Hepatocyte (in vitro differentiated cells): Measurements from ENCODE around the gene AAGAB. TPM values are rescaled to one million over a fixed set of nuclear protein-coding genes. Genes with fewer than 3 reads are reported as not detected.

Source experiments
- DNase-seq: peaks from one replicate; pipeline ENCODE4 v3.0.0-alpha.2; 2016; ENCODE audit warnings: low spot score
- H2AFZ ChIP-seq: fragments of 200-600 bp; sonication (generic); 2 replicates; pipeline ENCODE4 v1.6.0; 2016; ENCODE audit warnings: antibody characterized with exemption, mild to moderate bottlenecking
- H3K27ac ChIP-seq: fragments of 200-600 bp; sonication (generic); 2 replicates; pipeline ENCODE4 v1.5.1; 2016; ENCODE audit warnings: mild to moderate bottlenecking
- H3K27me3 ChIP-seq: fragments of 200-600 bp; sonication (generic); 2 replicates; pipeline ENCODE4 v1.6.1; 2016
- H3K36me3 ChIP-seq: fragments of 200-600 bp; sonication (generic); replicated peaks from 2 replicates; pipeline ENCODE4 v1.5.1; 2016; ENCODE audit warnings: low read depth; ENCODE audit not compliant: insufficient read depth
- H3K4me1 ChIP-seq: fragments of 200-600 bp; sonication (generic); 2 replicates; pipeline ENCODE4 v1.5.1; 2016; ENCODE audit warnings: mild to moderate bottlenecking, moderate library complexity; ENCODE audit not compliant: insufficient read depth
- H3K4me2 ChIP-seq: fragments of 200-600 bp; sonication (generic); 2 replicates; pipeline ENCODE4 v1.6.0; 2016
- H3K4me3 ChIP-seq: fragments of 200-600 bp; sonication (generic); 2 replicates; pipeline ENCODE4 v1.5.1; 2016; ENCODE audit warnings: mild to moderate bottlenecking
- H3K79me2 ChIP-seq: fragments of 200-600 bp; sonication (generic); 2 replicates; pipeline ENCODE4 v1.6.0; 2017; ENCODE audit warnings: mild to moderate bottlenecking
- H3K9me2 ChIP-seq: fragments of 200-600 bp; sonication (generic); replicated peaks from 2 replicates; pipeline ENCODE4 v1.6.0; 2017; ENCODE audit warnings: mild to moderate bottlenecking; ENCODE audit not compliant: insufficient read depth
- H3K9me3 ChIP-seq: fragments of 200-600 bp; sonication (generic); 2 replicates; pipeline ENCODE4 v1.5.1; 2016; ENCODE audit warnings: low read depth, mild to moderate bottlenecking
- H4K20me1 ChIP-seq: fragments of 200-600 bp; sonication (generic); 2 replicates; pipeline ENCODE4 v1.6.0; 2016; ENCODE audit warnings: mild to moderate bottlenecking; ENCODE audit not compliant: insufficient read depth, poor library complexity, severe bottlenecking
- EZH2 ChIP-seq: fragments of 200-600 bp; sonication (generic); IDR thresholded peaks from 2 replicates; pipeline ENCODE4 v1.6.1; 2016; ENCODE audit warnings: antibody characterized with exemption, mild to moderate bottlenecking, borderline replicate concordance
- EZH2phosphoT487 ChIP-seq: fragments of 200-600 bp; sonication (generic); IDR thresholded peaks from one replicate; pipeline ENCODE4 v1.6.1; 2018; ENCODE audit warnings: antibody characterized with exemption, mild to moderate bottlenecking, low read depth, moderate library complexity; ENCODE audit not compliant: unreplicated experiment, severe bottlenecking
- WGBS: methylation state at CpG from one replicate; pipeline ENCODE4 v1.1.6; 2016; ENCODE audit warnings: low lambda C conversion rate; ENCODE audit errors: missing lambda C conversion rate; 5-methylcytosine and 5-hydroxymethylcytosine counted together
- polyA plus RNA-seq: library from polyadenylated mRNA; unstranded; fragments of >200 nt; fragmentation: Nextera tagmentation; extraction: Ambion mirVana; gene quantifications from 2 replicates; pipeline ENCODE4 v1.2.1, GENCODE V29; 2016
- total RNA-seq: library from RNA; depleted of rRNA; stranded (reverse); fragments of >200 nt; gene quantifications from 2 replicates; pipeline ENCODE4 v1.2.3, GENCODE V29; 2014
- TF ChIP-seq, protein P1 (sequence below): fragments of 200-600 bp; sonication (generic); IDR thresholded peaks from 2 replicates; pipeline ENCODE4 v1.5.1; 2016; ENCODE audit warnings: antibody characterized with exemption, mild to moderate bottlenecking; ENCODE audit not compliant: poor library complexity

The AAGAB gene
- total and polyA plus RNA-seq, 2 experiments from 2014 or later: 30.8 to 36.2 TPM

DNA sequence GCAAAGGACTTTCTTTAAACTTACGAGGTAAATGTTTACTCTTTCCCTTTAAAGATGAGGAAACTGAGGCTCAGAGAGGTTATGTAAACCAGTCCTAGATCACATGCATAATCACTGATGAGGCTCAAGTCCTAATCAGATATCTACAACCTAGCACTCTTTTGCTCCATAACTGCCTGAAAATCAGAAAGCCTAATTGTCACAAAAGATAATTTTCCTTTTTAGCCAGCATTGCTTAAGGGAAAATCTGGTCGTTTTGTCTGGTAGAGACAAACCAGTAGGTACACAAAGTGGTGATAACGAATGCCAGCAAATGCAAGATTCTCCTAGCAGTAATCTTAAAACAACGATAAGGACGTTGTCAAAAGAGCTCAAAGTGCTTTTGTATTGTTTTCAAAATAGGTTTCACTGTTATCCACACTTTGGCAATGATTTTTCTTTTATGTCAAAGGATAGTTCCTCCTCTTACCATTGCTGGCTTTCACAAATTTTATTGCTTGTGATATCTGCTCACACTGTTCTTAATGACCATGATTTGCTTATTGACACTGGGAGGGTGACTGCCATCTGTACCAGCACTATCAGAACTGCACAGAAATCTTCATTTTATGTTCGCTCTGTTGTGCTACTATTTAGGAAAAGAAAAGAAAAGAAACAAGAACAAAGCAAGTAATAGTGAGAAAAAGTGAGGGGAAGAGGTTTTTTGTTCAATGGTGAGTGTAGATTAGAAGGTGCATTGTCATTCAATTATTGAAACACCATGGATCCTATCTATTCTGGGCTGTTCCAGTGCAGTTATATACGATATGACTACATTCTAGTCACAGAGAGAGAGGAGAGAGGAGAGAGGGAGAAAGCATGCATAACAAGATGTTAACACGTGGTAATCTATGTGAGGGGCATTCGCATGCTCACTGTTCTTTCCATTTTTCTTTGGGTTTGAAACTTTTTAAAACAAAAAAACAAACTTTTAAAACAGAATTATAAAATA lies 13.8 kb upstream of the AAGAB start:
- TF ChIP-seq EZH2 (no peak), EZH2phosphoT487 (no peak)
- TF ChIP-seq, protein P1, sequence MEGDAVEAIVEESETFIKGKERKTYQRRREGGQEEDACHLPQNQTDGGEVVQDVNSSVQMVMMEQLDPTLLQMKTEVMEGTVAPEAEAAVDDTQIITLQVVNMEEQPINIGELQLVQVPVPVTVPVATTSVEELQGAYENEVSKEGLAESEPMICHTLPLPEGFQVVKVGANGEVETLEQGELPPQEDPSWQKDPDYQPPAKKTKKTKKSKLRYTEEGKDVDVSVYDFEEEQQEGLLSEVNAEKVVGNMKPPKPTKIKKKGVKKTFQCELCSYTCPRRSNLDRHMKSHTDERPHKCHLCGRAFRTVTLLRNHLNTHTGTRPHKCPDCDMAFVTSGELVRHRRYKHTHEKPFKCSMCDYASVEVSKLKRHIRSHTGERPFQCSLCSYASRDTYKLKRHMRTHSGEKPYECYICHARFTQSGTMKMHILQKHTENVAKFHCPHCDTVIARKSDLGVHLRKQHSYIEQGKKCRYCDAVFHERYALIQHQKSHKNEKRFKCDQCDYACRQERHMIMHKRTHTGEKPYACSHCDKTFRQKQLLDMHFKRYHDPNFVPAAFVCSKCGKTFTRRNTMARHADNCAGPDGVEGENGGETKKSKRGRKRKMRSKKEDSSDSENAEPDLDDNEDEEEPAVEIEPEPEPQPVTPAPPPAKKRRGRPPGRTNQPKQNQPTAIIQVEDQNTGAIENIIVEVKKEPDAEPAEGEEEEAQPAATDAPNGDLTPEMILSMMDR: no peak
- Histone ChIP-seq H3K4me2 (no peak overlapping the region), H3K4me3 (no peak overlapping the region), H4K20me1 (no peaks in the 10 kb centered on the region), H3K79me2 (no peaks in the 10 kb centered on the region), H3K9me2 (no peaks in the 10 kb centered on the region), H3K9me3 (no peaks in the 10 kb centered on the region), H3K27ac (no peak overlapping the region), H2AFZ (no peak overlapping the region), H3K4me1 (no peaks in the 10 kb centered on the region), H3K27me3 (no peaks in the 10 kb centered on the region), H3K36me3 (no peaks in the 10 kb centered on the region)
- no peak for DNase-seq
- 45% methylated on average over 9 of the region's 9 CpGs for WGBS

DNA sequence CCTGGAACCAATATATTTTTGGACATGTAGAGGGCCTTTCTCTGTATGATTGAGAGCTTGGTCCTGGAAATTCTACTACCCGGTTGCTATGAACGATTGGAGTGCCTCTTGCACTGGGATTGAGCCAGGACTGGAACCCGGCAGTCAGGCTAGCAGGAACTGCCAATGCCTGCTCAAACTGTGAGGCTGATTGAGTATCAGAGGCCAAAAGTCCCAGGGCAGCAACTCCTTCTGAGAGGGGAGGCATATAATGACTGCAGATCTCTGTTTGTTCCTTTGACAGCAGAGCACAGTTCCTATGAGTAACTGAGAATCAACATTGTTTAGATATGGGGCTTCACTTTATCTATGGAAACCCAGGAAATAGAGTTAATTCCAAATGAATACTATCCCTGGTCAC lies 13.0 kb upstream of the AAGAB start:
- Histone ChIP-seq H3K36me3 (no peaks in the 10 kb centered on the region), H4K20me1 (no peaks in the 10 kb centered on the region), H3K79me2 (no peaks in the 10 kb centered on the region), H3K4me2 (no peak overlapping the region), H3K27me3 (no peaks in the 10 kb centered on the region), H3K9me2 (no peaks in the 10 kb centered on the region), H3K4me3 (no peak overlapping the region), H3K4me1 (no peaks in the 10 kb centered on the region), H2AFZ (no peak overlapping the region), H3K27ac (no peak overlapping the region), H3K9me3 (no peaks in the 10 kb centered on the region)
- no peak for DNase-seq
- 64% methylated on average over 3 of the region's 3 CpGs for WGBS
- TF ChIP-seq EZH2 (no peak), EZH2phosphoT487 (no peak)
- TF ChIP-seq, protein P1: no peak

DNA sequence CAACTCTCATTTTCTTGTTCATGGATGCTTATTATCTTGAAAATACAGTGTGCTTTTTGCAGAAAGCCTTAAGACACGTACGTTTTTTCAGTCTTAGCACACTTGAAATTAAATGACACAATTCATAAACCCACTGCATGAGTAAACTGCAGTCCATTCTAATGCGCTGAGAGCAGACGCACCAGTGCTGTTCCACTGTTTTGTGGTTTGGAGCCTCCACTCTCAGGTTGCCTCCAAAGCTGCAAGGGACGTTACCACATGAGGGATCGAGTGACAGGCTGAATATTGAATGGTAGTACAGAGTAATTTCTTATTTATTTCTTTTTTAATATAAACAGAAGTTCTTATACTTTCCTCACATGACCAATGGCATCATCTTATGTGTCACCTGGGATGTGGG lies 12.4 kb upstream of the AAGAB start:
- H3K27me3 ChIP-seq: no peaks in the 10 kb centered on the region
- H2AFZ ChIP-seq: no peak overlapping the region
- no peak overlapping the region for H3K27ac ChIP-seq
- no peak overlapping the region for H3K4me2 ChIP-seq
- H3K79me2 ChIP-seq: no peaks in the 10 kb centered on the region
- no peaks in the 10 kb centered on the region for H3K9me3 ChIP-seq
- no peaks in the 10 kb centered on the region for H3K9me2 ChIP-seq
- TF ChIP-seq, protein P1: no peak
- TF ChIP-seq EZH2phosphoT487 (no peak), EZH2 (no peak)
- no peaks in the 10 kb centered on the region for H4K20me1 ChIP-seq
- no peaks in the 10 kb centered on the region for H3K4me1 ChIP-seq
- 89% methylated on average over 6 of the region's 6 CpGs for WGBS
- H3K36me3 ChIP-seq: no peaks in the 10 kb centered on the region
- no peak overlapping the region for H3K4me3 ChIP-seq
- no peak for DNase-seq
